ENCODE data around the gene TNS3.
"Not testable (repeated sequence)": the region's sequence is repeated elsewhere in the genome, so short reads cannot be mapped to it uniquely, and the experiment has no call there.

The TNS3 gene

GRCh38 chr7:47266131-47266706, 315.7 kb downstream of the TNS3 start:
- DNase-seq = peak; percentile 72

- no peak for DNase-seq
Observed at GRCh38 chr7:47265621-47266020, 316.3 kb downstream of the TNS3 start.

- DNase-seq = no peak
Observed at GRCh38 chr7:47264021-47264651, 317.8 kb downstream of the TNS3 start.

- DNase-seq = no peak
Observed at GRCh38 chr7:47262881-47263280, 319.0 kb downstream of the TNS3 start.

- not testable (repeated sequence) for DNase-seq
Observed at GRCh38 chr7:47262160-47262559, 319.8 kb downstream of the TNS3 start.

GRCh38 chr7:47260270-47260669, 321.6 kb downstream of the TNS3 start:
- no peak for DNase-seq

- DNase-seq = no peak
Observed at GRCh38 chr7:47259682-47260081, 322.2 kb downstream of the TNS3 start.

- no peak for DNase-seq
Observed at GRCh38 chr7:47258798-47259197, 323.1 kb downstream of the TNS3 start.

- DNase-seq = no peak
Observed at GRCh38 chr7:47256016-47256415, 325.9 kb downstream of the TNS3 start.

- no peak for DNase-seq
Observed at GRCh38 chr7:47255441-47255840, 326.5 kb downstream of the TNS3 start.

GRCh38 chr7:47255007-47255406, 326.9 kb downstream of the TNS3 start:
- DNase-seq = no peak

- peak; percentile 71 for DNase-seq
Observed at GRCh38 chr7:47254081-47254977, 327.6 kb downstream of the TNS3 start.

GRCh38 chr7:47253650-47254080, 328.2 kb downstream of the TNS3 start:
- peak; percentile 44 for DNase-seq

GRCh38 chr7:47252675-47253074, 329.2 kb downstream of the TNS3 start:
- no peak for DNase-seq

- DNase-seq = no peak
Observed at GRCh38 chr7:47249361-47249760, 332.6 kb downstream of the TNS3 start.

- DNase-seq = no peak
Observed at GRCh38 chr7:47248797-47249196, 333.1 kb downstream of the TNS3 start.

GRCh38 chr7:47247132-47247531, 334.8 kb downstream of the TNS3 start:
- DNase-seq = no peak

- no peak for DNase-seq
Observed at GRCh38 chr7:47244692-47245091, 337.2 kb downstream of the TNS3 start.

GRCh38 chr7:47241112-47242065, 340.5 kb downstream of the TNS3 start:
- DNase-seq = no peak

GRCh38 chr7:47239931-47240421, 341.9 kb downstream of the TNS3 start:
- DNase-seq = no peak

- no peak for DNase-seq
Observed at GRCh38 chr7:47239034-47239433, 342.9 kb downstream of the TNS3 start.

- DNase-seq = no peak
Observed at GRCh38 chr7:47236480-47237129, 345.3 kb downstream of the TNS3 start.

All from NCI-H82 (cell line).